ENCODE results near the gene AGRP. TPM values are rescaled to one million over a fixed set of nuclear protein-coding genes. Genes with fewer than 3 reads are reported as not detected.
"Not testable (repeated sequence)": the region's sequence is repeated elsewhere in the genome, so short reads cannot be mapped to it uniquely, and the experiment has no call there.

The AGRP gene
- total and polyA plus RNA-seq, 8 donors, result 0.18 to 1.9 (median 0.37) TPM; not detected in 1

- H3K4me1 ChIP-seq, result peaks cover 4 to 34% of the 10 kb centered on the region in 2 donors
- no peaks in the 10 kb centered on the region for H3K36me3 ChIP-seq
- DNase-seq (peak in 2 of 4 donors; percentile 79 to 81), ATAC-seq (peak; percentile 91)
- H3K4me3 ChIP-seq, result no peak overlapping the region
- intact Hi-C loops (cut with DNase I), result no loop called here
- no peak for TF ChIP-seq CTCF (IDR thresholded peaks at IDR 0.05)
- no peaks in the 10 kb centered on the region for H3K27me3 ChIP-seq
- peak overlapping the region; percentile 58 to 70 for H3K27ac ChIP-seq
- H3K9me3 ChIP-seq, result no peaks in the 10 kb centered on the region
These were observed 21.0 kb upstream of the AGRP start for GRCh38 chr16:67504031-67505021.

GRCh38 chr16:67499106-67499505 is 15.8 kb upstream of the AGRP start:
- peaks cover 0 to 13% of the 10 kb centered on the region in 2 donors for H3K4me1 ChIP-seq
- TF ChIP-seq CTCF (IDR thresholded peaks at IDR 0.05), result no peak
- H3K27me3 ChIP-seq, result no peaks in the 10 kb centered on the region
- no peak for DNase-seq
- no peak overlapping the region for H3K27ac ChIP-seq
- H3K36me3 ChIP-seq, result no peaks in the 10 kb centered on the region
- intact Hi-C loops (cut with DNase I), result no loop called here
- ATAC-seq, result peak; percentile 53
- no peaks in the 10 kb centered on the region for H3K9me3 ChIP-seq
- H3K4me3 ChIP-seq, result no peak overlapping the region

- TF ChIP-seq CTCF (IDR thresholded peaks at IDR 0.05), result no peak
- Histone ChIP-seq H3K4me3 (no peak overlapping the region), H3K9me3 (no peaks in the 10 kb centered on the region), H3K27me3 (no peaks in the 10 kb centered on the region), H3K4me1 (peaks cover 0 to 90% of the 10 kb centered on the region in 2 donors), H3K36me3 (no peaks in the 10 kb centered on the region), H3K27ac (peak overlapping the region; percentile 11 to 91)
- no peak for DNase-seq
- ATAC-seq, result peak; percentile 8
- intact Hi-C loops (cut with DNase I), result no loop called here
These were observed 7.2 kb upstream of the AGRP start for GRCh38 chr16:67490335-67491096.

GRCh38 chr16:67489401-67490083 is 6.2 kb upstream of the AGRP start:
- no peaks in the 10 kb centered on the region for H3K36me3 ChIP-seq
- peaks cover 0 to 94% of the 10 kb centered on the region in 2 donors for H3K4me1 ChIP-seq
- no peak for TF ChIP-seq CTCF (IDR thresholded peaks at IDR 0.05)
- no peaks in the 10 kb centered on the region for H3K27me3 ChIP-seq
- ATAC-seq (no peak), DNase-seq (no peak)
- intact Hi-C loops (cut with DNase I), result no loop called here
- no peaks in the 10 kb centered on the region for H3K9me3 ChIP-seq
- H3K27ac ChIP-seq, result peak overlapping the region; percentile 31 to 91
- H3K4me3 ChIP-seq, result peak overlapping the region in 1 of 2 donors; percentile 6

- Histone ChIP-seq H3K4me1 (peaks cover 1 to 93% of the 10 kb centered on the region in 2 donors), H3K27ac (peak overlapping the region in 1 of 2 donors; percentile 91)
- DNase-seq; H3K27me3 ChIP-seq; H3K36me3 ChIP-seq; ATAC-seq; H3K9me3 ChIP-seq; H3K4me3 ChIP-seq; intact Hi-C loops (cut with DNase I): not testable (repeated sequence)
These were observed 4.2 kb upstream of the AGRP start for GRCh38 chr16:67487561-67487960.
